H9 (cell line): ENCODE measurements around the gene GPR146. TPM values are rescaled to one million over a fixed set of nuclear protein-coding genes. Genes with fewer than 3 reads are reported as not detected.
A peak's percentile ranks its signal among the peaks of the same experiment; 100 is the strongest.

Source experiments
- DNase-seq: peaks from one replicate; pipeline ENCODE4 v3.0.0-alpha.2; 2017
- H2AFZ ChIP-seq: one replicate; pipeline ENCODE4 v1.6.1; 2013; ENCODE audit warnings: mild to moderate bottlenecking, low read length, control low read depth, moderate library complexity
- H2AK5ac ChIP-seq: 2 replicates; pipeline ENCODE4 v1.6.1; 2013; ENCODE audit warnings: low read length, control low read depth, mixed read lengths; ENCODE audit not compliant: insufficient read length
- H2BK120ac ChIP-seq: one replicate; pipeline ENCODE4 v1.6.1; 2013; ENCODE audit warnings: low read depth, mild to moderate bottlenecking, low read length, control low read depth, inconsistent platforms; ENCODE audit not compliant: poor library complexity, severe bottlenecking
- H2BK12ac ChIP-seq: 2 replicates; pipeline ENCODE4 v1.6.1; 2013; ENCODE audit warnings: low read length, control low read depth, mixed read lengths, low read depth; ENCODE audit not compliant: insufficient read length
- H2BK15ac ChIP-seq: 2 replicates; pipeline ENCODE4 v1.6.1; 2013; ENCODE audit warnings: low read depth, low read length, control low read depth
- H2BK20ac ChIP-seq: one replicate; pipeline ENCODE4 v1.6.1; 2013; ENCODE audit warnings: low read depth, mild to moderate bottlenecking, low read length, control low read depth, inconsistent platforms; ENCODE audit not compliant: poor library complexity, severe bottlenecking
- H2BK5ac ChIP-seq: 2 replicates; pipeline ENCODE4 v1.6.1; 2013; ENCODE audit warnings: low read length, control low read depth, mixed read lengths; ENCODE audit not compliant: insufficient read length
- H3K14ac ChIP-seq: 2 replicates; pipeline ENCODE4 v1.6.1; 2013; ENCODE audit warnings: low read length, control low read depth; ENCODE audit not compliant: insufficient read depth
- H3K18ac ChIP-seq: 2 replicates; pipeline ENCODE4 v1.6.1; 2013; ENCODE audit warnings: low read depth, mild to moderate bottlenecking, mixed read lengths, low read length, control low read depth; ENCODE audit not compliant: insufficient read length
- H3K23ac ChIP-seq: 2 replicates; pipeline ENCODE4 v1.6.1; 2013; ENCODE audit warnings: low read length, control low read depth, mixed read lengths, low read depth; ENCODE audit not compliant: insufficient read length
- H3K23me2 ChIP-seq: 2 replicates; pipeline ENCODE4 v1.6.1; 2013; ENCODE audit warnings: low read depth, mild to moderate bottlenecking, mixed read lengths, low read length, control low read depth; ENCODE audit not compliant: insufficient read length, poor library complexity, severe bottlenecking
- H3K27ac ChIP-seq: 2 replicates; pipeline ENCODE4 v1.5.1; 2013; ENCODE audit warnings: low read length, control low read depth, mixed read lengths, low read depth; ENCODE audit not compliant: insufficient read length
- H3K27me3 ChIP-seq: 2 replicates; pipeline ENCODE4 v1.6.1; 2013; ENCODE audit warnings: low read length, control low read depth, inconsistent platforms; ENCODE audit not compliant: insufficient read depth
- H3K4ac ChIP-seq: 2 replicates; pipeline ENCODE4 v1.6.1; 2013; ENCODE audit warnings: low read depth, mild to moderate bottlenecking, control low read depth, inconsistent platforms, low read length, moderate library complexity
- H3K4me1 ChIP-seq: 2 replicates; pipeline ENCODE4 v1.6.1; 2013; ENCODE audit warnings: low read length, control low read depth, inconsistent platforms; ENCODE audit not compliant: insufficient read depth
- H3K4me2 ChIP-seq: 2 replicates; pipeline ENCODE4 v1.6.1; 2013; ENCODE audit warnings: low read length, control low read depth, mixed read lengths; ENCODE audit not compliant: insufficient read length, insufficient read depth
- H3K56ac ChIP-seq: 2 replicates; pipeline ENCODE4 v1.6.1; 2013; ENCODE audit warnings: low read depth, mild to moderate bottlenecking, mixed read lengths, low read length, control low read depth; ENCODE audit not compliant: insufficient read length
- H3K79me1 ChIP-seq: 2 replicates; pipeline ENCODE4 v1.6.1; 2013; ENCODE audit warnings: low read depth, mild to moderate bottlenecking, moderate library complexity, low read length, control low read depth, inconsistent platforms; ENCODE audit not compliant: insufficient read depth, poor library complexity, severe bottlenecking
- H3K79me2 ChIP-seq: 2 replicates; pipeline ENCODE4 v1.6.1; 2013; ENCODE audit warnings: low read length, control low read depth, inconsistent platforms; ENCODE audit not compliant: insufficient read depth
- H3K9ac ChIP-seq: 2 replicates; pipeline ENCODE4 v1.6.1; 2013; ENCODE audit warnings: low read length, control low read depth, mixed read lengths; ENCODE audit not compliant: insufficient read length; ENCODE audit errors: extremely low read depth
- H3K9me3 ChIP-seq: one replicate; pipeline ENCODE4 v1.6.1; 2013; ENCODE audit warnings: low read depth, low read length, inconsistent platforms; ENCODE audit not compliant: control insufficient read depth
- H3T11ph ChIP-seq: one replicate; pipeline ENCODE4 v1.6.1; 2013; ENCODE audit warnings: mild to moderate bottlenecking, low read length, control low read depth, inconsistent platforms
- H4K20me1 ChIP-seq: one replicate; pipeline ENCODE4 v1.6.1; 2013; ENCODE audit not compliant: control insufficient read depth, insufficient read length, insufficient read depth
- H4K5ac ChIP-seq: 2 replicates; pipeline ENCODE4 v1.6.1; 2013; ENCODE audit warnings: low read depth, mild to moderate bottlenecking, mixed read lengths, low read length, control low read depth; ENCODE audit not compliant: insufficient read length
- H4K8ac ChIP-seq: replicated peaks from 2 replicates; pipeline ENCODE4 v1.6.1; 2013; ENCODE audit warnings: low read length, control low read depth, mixed read lengths, low read depth; ENCODE audit not compliant: insufficient read length
- H4K91ac ChIP-seq: 2 replicates; pipeline ENCODE4 v1.6.1; 2013; ENCODE audit warnings: low read depth, mild to moderate bottlenecking, moderate library complexity, mixed read lengths, low read length, control low read depth; ENCODE audit not compliant: insufficient read length
- H3K27ac Mint-ChIP-seq, 3 experiments: 2 replicates in 2 of 3; 3 replicates in 1 of 3; pipeline ENCODE4 v1.8.0; 2020 to 2021; ENCODE audit warnings: mixed read lengths in 3 of 3, mild to moderate bottlenecking in 1 of 3, moderate library complexity in 1 of 3
- H3K27me3 Mint-ChIP-seq: 2 replicates; pipeline ENCODE4 v1.8.0; 2021; ENCODE audit warnings: low read depth, mild to moderate bottlenecking, moderate library complexity, mixed read lengths
- H3K36me3 Mint-ChIP-seq, 3 experiments: 2 replicates in 2 of 3; 3 replicates in 1 of 3; pipeline ENCODE4 v1.8.0; 2020 to 2021; ENCODE audit warnings: low read depth in 3 of 3, mixed read lengths in 3 of 3; ENCODE audit not compliant: insufficient read depth in 1 of 3
- H3K4me1 Mint-ChIP-seq, 2 experiments: 2 replicates each; pipeline ENCODE4 v1.8.0; 2020; ENCODE audit warnings: mixed read lengths in 2 of 2
- H3K4me3 Mint-ChIP-seq, 2 experiments: 2 replicates in 1 of 2; 3 replicates in 1 of 2; pipeline ENCODE4 v1.8.0; 2020 to 2021; ENCODE audit warnings: mild to moderate bottlenecking in 2 of 2, mixed read lengths in 2 of 2, moderate library complexity in 1 of 2
- H3K9me3 Mint-ChIP-seq, 2 experiments: 2 replicates in 1 of 2; 3 replicates in 1 of 2; pipeline ENCODE4 v1.8.0; 2020; ENCODE audit warnings: mild to moderate bottlenecking in 2 of 2, mixed read lengths in 2 of 2, moderate library complexity in 1 of 2
- WGBS: extraction: QIAGEN DNeasy Blood & Tissue Kit; methylation state at CpG from one replicate; pipeline ENCODE4 v1.1.7; 2013; ENCODE audit warnings: missing lambda C conversion rate, low lambda C conversion rate, mixed read lengths; ENCODE audit not compliant: insufficient read length; ENCODE audit errors: extremely low coverage; 5-methylcytosine and 5-hydroxymethylcytosine counted together
- total RNA-seq: library from RNA; stranded (reverse); gene quantifications from 2 replicates; pipeline ENCODE4 v1.2.1, GENCODE V29; 2021
- TF ChIP-seq, protein P1 (sequence below): fragments of 200-600 bp; sonication (generic); conservative IDR thresholded peaks from 3 replicates; pipeline ENCODE4 v1.8.0; 2021; ENCODE audit warnings: antibody characterized with exemption, mild to moderate bottlenecking

GPR146 gene
- total RNA-seq, 1 experiment from 2014 or later: 1.4 TPM

DNA sequence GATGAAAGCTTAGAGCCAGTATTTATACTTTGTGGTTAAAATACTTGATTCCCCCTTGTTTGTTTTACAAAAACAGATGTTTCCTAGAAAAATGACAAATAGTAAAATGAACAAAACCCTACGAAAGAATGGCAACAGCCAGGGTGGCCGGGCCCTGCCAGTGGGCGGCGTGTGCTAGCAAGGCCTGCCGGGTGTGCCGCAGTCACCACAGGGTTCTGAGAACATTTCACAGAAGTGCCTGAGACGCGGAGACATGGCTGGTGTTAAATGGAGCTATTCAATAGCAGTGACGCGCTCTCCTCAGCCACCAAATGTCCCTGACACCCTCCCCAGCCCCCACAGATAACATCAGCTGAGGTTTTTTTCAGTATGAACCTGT is 14.5 kb downstream of the GPR146 start:
- Histone ChIP-seq H4K8ac (no peak overlapping the region), H3K4me2 (no peak overlapping the region), H3K14ac (no peak overlapping the region), H3K4ac (no peak overlapping the region), H3K27ac (no peak overlapping the region), H3K9ac (no peak overlapping the region), H3K79me1 (no peaks in the 10 kb centered on the region), H2BK5ac (no peak overlapping the region), H2AFZ (no peak overlapping the region), H4K20me1 (no peaks in the 10 kb centered on the region), H2BK120ac (no peak overlapping the region), H3K27me3 (no peaks in the 10 kb centered on the region), H2BK20ac (no peak overlapping the region), H4K91ac (no peak overlapping the region), H2BK15ac (no peak overlapping the region), H3K56ac (no peak overlapping the region), H2AK5ac (no peak overlapping the region), H3K23me2 (no peaks in the 10 kb centered on the region), H3K18ac (no peak overlapping the region), H3T11ph (no peak overlapping the region), H3K9me3 (no peaks in the 10 kb centered on the region), H2BK12ac (no peak overlapping the region), H3K23ac (no peak overlapping the region), H3K79me2 (0 out of 2 replicates have a peak, but pooled peaks cover 1% of the 10 kb centered on the region), H3K4me1 (no peaks in the 10 kb centered on the region), H4K5ac (no peak overlapping the region)
- TF ChIP-seq, protein P1, sequence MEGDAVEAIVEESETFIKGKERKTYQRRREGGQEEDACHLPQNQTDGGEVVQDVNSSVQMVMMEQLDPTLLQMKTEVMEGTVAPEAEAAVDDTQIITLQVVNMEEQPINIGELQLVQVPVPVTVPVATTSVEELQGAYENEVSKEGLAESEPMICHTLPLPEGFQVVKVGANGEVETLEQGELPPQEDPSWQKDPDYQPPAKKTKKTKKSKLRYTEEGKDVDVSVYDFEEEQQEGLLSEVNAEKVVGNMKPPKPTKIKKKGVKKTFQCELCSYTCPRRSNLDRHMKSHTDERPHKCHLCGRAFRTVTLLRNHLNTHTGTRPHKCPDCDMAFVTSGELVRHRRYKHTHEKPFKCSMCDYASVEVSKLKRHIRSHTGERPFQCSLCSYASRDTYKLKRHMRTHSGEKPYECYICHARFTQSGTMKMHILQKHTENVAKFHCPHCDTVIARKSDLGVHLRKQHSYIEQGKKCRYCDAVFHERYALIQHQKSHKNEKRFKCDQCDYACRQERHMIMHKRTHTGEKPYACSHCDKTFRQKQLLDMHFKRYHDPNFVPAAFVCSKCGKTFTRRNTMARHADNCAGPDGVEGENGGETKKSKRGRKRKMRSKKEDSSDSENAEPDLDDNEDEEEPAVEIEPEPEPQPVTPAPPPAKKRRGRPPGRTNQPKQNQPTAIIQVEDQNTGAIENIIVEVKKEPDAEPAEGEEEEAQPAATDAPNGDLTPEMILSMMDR: no peak
- Mint-ChIP-seq H3K4me3 (peak overlapping the region in 1 of 2 experiments; percentile 32; a peak in 1 of 5 replicates), H3K9me3 (no peaks in the 10 kb centered on the region), H3K27ac (no peak overlapping the region), H3K36me3 (peaks cover 0 to 4% (median 2%) of the 10 kb centered on the region in 3 experiments; a peak in 2 of 7 replicates), H3K4me1 (peaks cover 17 to 27% of the 10 kb centered on the region in 2 experiments), H3K27me3 (no peaks in the 10 kb centered on the region)
- DNase-seq: no peak
- whole genome bisulfite sequencing: no CpG with 5 or more reads among the region's 10 CpGs
